GM18519 (cell line): ENCODE results near the gene YJEFN3.

Experiments used
- ATAC-seq: cut with Tn5 transposase; IDR thresholded peaks from one replicate; pipeline ENCODE4 v1.9.1; 2021; ENCODE audit warnings: mild to moderate bottlenecking, moderate library complexity; ENCODE audit not compliant: unreplicated experiment, low FRiP score

YJEFN3 gene

DNA sequence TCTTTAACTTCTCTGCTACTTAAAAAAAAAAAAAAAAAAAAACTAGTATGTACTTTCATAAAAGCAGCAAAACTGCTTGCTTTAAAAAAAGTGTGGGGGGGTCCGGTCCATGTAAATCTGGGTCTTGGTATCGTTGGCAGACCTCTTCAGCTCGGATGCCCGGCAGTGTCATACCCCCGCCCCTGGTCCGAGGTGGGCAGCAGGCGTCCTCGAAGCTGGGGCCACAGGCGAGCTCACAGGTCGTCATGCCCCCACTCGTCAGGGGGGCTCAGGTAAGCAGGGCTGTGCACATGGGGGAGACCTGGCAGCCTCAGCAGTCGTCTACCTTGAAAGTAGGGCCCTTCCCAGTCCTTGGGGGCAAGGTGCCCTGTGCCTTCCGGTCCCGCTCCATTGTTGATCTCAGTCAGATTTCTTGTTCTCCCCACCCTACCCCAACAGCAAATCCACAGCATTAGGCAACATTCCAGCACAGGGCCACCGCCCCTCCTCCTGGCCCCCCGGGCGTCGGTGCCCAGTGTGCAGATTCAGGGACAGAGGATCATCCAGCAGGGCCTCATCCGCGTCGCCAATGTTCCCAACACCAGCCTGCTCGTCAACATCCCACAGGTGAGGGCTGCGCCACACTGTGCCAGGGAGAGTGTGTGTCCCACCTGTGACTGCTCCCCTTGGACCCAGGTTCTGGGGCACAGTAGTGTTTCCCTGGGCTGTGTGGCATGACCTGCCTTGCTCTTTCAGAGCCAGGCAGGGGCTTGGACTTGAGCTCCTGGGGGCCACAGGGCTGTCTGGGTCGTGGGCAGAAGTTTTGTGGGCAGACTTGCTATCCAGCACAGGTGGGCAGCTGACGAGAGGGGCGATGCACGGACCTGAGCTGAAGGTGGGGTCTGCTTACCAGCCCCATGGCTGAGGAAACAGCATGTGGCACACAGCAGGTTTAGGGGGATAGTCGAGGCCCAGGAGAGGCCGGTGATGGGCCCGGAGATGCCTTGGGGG, 32.8 kb upstream of the YJEFN3 start:
- ATAC-seq: no peak

DNA sequence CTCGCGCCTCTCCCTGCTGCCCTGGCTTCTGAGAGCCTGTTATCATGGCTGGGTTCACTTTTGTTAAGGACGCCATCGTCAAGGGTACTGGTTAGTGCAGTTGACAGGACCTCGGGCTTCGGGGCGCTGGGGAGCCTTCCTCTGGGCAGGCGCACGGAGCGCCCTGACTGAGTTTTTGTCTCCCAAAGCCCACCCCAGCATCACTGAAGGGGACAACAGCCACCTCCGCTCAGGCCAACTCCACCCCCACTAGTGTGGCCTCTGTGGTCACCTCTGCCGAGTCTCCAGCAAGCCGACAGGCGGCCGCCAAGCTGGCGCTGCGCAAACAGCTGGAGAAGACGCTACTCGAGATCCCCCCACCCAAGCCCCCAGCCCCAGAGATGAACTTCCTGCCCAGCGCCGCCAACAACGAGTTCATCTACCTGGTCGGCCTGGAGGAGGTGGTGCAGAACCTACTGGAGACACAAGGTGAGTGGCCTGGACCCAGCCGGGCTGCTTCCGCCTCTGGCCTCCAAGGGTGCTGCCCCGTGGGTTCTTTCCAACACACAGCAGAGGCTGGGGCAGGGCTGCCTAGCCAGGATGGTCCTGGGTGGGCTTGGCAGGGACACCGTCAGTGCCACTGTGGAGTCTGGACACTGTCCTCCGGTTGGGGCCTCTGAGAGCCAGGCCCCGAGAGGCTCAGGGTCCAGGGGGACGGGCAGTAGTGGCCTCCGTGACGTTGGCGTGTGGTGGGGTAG, 30.3 kb upstream of the YJEFN3 start:
- no peak for ATAC-seq

DNA sequence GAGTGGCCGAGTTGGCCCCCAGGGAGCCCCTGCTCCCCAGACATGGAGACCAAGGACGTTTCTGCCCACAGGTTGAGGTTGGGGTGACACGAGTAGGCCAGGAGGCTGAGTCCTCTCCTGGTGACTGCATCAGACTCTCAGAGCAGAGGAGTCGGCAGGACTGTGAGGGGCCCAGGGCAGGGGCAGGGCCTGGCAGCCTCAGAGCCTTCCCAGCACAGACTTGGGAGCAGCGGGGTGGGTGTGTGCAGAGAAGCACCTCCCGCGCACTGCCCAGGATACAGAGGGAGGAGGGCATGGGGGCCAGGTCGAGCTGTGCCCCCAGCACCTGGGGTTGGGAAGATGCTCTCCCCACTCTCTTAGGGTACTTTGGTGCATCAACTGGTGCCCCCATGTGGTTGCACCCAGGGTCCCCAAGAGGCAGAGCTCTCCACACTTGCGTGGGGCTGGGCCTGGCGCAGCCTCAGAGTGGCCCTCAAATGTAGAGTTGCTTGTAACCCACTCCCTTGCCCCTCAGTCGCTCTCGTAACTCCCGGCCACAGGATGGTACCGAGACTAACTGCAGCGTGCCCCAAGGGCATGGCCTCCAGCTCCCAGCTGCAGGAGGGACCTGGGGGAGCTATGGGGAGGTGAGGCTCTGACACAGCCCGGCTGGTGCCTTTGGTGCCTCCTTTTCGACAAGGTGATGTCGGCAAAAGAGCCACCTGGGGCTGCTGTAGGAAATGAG, 29.3 kb upstream of the YJEFN3 start:
- ATAC-seq: no peak

DNA sequence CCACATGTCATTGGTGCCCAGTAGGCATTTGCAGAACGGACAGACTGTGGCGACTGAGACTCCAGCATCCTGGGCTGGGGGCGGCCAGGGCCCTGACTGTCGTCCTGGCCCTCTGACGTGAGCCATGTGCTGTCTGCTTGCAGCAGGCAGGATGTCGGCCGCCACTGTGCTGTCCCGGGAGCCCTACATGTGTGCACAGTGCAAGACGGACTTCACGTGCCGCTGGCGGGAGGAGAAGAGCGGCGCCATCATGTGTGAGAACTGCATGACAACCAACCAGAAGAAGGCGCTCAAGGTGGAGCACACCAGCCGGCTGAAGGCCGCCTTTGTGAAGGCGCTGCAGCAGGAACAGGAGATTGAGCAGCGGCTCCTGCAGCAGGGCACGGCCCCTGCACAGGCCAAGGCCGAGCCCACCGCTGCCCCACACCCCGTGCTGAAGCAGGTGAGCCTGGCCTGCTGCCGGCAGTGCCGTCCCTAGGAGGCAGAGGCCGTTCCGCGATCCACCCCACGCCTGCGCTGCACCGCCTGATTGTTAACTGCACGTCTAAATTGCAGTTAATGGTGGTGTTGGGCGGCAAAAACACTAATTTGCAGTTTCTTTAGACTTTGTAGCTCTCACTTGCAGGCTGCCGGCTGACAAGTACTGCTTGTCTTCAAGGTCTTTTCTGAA, 27.6 kb upstream of the YJEFN3 start:
- ATAC-seq: no peak

DNA sequence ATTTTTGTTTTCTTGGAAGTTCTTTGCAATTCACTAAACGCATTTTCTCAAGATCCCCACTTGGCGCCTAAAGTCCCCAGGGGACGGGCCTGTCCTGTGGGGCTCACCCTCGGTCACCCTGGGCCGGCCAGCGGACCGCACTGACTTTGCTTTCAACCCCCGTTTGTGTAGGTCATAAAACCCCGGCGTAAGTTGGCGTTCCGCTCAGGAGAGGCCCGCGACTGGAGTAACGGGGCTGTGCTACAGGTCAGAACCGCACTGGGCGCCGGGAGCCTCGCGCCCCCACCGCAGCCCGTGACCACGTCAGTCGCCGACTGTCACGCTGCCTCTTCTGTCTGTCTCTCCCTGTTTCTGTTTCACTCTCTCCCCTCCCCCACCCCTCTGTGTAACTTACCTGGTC, 26.9 kb upstream of the YJEFN3 start:
- no peak for ATAC-seq

DNA sequence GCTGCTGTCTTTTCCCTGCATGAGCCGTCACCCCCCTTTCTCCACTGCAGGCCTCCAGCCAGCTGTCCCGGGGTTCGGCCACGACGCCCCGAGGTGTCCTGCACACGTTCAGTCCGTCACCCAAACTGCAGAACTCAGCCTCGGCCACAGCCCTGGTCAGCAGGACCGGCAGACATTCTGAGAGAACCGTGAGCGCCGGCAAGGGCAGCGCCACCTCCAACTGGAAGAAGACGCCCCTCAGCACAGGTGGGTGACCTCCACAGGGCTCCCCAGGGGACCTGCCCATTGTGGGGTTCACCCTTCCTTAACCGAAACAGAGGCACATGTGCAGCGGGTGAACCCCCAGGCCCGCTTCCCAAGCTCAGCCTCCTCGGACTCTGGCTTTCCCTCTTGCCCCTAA, 26.4 kb upstream of the YJEFN3 start:
- ATAC-seq: no peak

DNA sequence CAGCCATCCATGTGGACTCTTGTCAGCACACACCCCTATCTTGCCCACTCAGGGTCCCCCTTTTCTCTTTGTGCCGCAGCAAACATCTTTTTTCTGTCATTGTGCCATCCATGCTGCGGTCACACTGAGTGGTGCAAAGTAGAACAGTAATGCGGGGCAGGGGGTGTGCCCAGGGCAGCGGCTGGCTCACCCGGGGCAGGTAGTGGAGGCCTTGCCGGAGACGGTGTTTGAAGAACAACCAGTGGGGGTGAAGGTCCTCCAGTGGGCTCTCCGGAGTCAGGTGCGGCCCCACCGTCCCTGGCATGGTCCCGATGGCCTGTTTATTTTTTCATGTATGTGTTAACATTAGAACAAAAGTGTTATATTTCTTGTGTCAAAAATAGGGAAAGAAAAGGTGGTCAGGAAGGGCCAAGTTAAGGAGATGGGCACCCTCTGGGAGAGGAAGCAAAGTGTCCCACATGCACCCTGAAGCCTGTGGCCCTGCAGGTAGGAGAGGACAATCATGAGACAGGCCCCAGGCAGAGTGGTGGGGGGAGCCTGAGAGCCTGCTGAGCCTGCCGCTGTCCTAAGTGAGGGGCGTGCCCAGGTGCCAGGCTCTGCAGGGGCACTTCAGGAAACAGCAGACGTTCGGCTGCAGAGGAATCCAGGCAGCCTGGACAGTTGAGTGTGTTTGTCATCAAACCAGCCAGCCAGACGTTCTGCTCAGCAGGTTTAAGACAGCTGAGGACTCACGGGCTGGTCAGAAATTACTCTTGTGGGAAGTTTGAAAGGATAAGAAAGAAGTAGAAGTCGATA, 25.7 kb upstream of the YJEFN3 start:
- ATAC-seq: no peak

DNA sequence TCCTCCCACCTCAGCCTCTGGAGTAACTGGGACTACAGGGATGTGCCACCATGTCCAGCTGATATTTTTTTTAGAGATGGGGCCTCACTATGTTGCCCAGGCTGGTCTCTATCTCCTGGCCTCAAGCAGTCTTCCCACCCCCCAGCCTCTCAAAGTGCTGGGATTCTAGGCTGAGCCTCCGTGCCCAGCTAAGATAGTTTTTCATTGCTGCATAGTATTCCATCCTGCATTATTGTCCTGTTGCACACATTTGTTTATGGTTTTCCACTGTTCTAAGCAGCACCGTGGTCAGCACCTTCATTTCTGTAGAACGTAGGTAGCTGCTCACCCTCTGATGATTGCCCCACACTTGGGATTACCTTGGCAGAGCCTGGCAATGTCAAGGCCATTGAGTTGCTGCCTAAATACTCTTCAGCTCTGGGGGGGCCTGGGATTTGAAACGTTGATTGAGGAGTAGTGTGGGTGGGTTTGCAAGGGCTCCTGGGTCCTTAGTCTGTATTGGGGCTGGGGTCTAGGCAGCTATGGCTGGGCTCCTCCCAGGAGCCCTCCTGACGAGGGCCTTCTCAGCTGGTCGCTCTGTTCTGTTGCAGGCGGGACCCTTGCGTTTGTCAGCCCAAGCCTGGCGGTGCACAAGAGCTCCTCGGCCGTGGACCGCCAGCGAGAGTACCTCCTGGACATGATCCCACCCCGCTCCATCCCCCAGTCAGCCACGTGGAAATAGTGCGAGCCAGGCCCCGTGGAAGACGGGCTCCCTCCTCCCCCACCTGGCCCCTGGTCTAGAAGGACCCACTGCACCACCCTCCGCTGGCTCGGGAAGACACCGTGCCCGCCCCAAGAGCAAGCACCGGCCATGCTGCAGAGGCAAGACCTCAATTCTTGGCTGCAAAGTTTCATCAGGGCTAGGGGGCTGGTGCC, 23.7 kb upstream of the YJEFN3 start:
- no peak for ATAC-seq

DNA sequence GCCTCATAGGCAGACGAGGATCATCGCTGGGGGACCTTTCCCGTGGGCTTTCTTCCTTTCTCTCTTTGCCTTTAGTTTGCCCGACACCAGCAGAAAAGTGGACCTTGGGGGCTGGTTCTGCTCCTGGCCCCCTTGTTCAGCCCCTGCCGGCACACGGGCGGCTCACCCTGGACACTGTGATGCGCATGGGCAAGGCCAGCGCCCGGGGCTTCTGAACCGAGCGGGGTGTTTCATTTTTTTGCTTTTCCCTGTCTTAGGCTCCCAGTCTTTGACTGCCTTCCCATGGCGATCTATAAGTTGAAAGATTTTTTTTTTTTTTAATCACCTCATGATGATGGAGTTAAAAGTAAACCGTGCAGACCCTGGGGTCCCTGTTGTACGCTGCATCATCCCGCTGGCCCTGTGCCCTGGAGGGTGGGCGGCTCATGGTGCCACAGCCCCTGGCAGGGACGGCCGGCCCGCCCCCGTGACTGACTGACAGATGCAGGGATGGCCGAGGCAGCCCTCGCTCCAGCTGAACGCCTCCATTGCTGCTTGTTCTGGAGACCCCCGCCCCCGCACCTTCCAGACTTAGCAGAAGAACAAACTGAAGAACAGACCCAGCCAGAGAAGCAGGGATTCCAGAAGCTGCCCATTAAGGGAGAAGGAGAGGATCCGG, 22.9 kb upstream of the YJEFN3 start:
- no peak for ATAC-seq

DNA sequence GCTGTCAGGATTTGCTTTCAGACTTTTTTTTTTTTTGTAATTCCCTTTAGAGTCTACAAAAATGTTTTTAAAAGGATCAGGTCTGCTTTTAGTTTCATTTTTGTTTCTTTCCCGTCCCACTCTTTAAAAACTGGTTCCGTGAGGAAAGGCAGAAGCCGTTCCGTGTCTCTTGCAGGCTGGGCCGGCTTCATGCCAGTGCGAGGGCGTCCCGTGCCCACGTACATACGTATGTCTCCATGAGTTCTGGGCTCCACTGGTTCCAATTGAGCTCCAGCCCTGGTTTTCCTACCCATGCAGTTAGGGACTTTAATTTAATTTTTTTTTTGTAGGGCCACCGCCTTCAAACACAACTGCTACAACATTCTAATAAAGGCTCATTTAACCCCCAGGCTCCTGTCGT, 22.1 kb upstream of the YJEFN3 start:
- ATAC-seq: no peak

DNA sequence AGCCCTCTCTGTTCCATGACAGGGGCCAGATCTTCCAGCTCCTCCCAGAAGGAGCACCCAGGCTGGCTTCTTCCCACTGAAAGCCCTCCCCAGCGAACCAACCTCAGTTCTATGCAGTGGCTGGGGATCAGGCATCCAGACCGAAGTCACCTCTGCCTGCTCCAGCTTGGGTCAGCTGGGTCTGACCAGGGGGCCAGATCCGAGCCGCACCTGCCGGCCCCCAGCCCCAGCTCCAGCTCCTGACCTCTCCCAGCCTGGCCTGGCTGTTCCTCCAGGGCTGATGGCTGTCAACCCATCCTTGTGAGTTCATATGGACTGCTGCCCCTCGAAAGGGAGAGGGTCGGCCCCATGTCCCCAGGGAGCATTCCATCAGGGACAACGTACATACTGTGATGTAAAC, 21.4 kb upstream of the YJEFN3 start:
- ATAC-seq: no peak

DNA sequence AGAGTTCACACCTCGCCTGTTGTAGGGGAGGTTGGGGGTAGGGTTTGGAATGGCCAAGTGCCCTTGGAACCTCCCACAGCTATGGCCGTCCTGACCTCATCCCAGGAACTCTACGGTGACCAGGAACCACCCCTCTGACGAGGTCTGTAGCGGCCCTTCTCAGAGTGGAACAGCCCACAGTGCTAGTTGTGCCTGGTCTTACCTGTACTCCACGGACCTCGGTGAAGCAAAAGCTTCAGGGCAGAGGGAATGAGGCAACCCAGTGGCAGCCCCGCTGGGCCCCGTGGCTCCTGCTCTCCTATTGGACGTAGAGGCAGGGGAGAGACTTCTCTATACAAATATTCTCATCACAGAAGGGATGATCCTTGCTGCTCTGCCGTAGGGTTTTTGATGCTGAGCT, 20.5 kb upstream of the YJEFN3 start:
- ATAC-seq: no peak

DNA sequence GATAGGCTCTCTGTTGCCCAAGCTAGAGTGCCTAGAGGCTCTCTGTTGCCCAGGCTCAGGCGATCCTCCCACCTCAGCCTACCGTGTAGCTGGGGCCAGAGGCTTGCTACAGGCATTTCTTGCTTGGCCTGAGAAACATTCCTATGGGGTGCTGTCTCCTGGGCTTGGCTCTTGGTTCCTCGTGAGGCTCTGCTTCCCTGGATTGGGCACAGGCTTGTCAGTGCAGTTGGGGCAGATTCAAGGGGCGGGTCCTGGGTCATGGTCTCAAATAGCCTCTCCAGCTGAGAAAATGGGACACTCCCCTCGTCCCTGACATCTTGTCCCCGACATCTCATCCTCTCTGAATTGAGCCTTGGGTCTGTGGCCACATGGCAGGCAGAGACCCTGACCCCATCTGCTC, 18.3 kb upstream of the YJEFN3 start:
- ATAC-seq: no peak

DNA sequence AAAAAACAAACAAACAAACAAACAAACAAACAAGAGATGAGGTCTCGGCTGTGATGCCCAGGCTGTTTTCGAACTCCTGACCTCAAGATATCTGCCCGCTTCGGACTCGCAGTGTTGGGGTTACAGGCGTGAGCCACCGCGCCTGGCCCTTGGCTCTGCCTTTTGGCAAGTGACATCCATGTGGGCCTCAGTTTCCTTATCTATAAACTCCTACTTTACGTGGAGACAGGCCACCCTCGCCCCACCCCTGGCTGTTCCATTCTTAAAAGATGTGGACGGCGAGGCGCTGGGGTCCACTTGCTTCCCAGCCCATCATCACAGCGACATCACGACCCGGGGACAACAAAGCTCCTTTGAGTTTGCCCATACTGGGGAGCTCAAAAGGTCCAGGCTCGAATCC, 15.0 kb upstream of the YJEFN3 start:
- ATAC-seq: no peak

DNA sequence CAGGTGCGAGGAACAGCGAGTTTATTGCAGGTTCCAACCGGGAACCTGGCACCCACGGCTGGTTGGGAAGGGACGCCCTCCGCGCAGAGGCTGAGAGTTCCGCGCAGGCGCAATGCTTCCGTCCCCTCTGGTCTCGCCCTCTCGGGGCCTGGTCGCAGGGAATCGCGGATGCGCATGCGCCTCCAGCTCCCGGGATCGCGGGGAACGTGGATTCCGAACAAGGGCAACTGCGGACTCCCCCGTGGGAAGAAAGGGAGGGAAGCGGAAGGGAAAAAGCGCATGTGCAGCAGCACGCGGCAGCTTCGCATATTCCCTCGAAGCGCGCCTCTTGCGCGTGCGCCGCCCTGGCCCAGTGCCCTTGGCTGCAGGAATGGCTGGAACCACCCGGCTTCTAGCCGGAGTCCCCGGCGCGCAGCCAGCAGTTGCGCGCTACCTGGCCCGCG, 14.5 kb upstream of the YJEFN3 start:
- no peak for ATAC-seq

DNA sequence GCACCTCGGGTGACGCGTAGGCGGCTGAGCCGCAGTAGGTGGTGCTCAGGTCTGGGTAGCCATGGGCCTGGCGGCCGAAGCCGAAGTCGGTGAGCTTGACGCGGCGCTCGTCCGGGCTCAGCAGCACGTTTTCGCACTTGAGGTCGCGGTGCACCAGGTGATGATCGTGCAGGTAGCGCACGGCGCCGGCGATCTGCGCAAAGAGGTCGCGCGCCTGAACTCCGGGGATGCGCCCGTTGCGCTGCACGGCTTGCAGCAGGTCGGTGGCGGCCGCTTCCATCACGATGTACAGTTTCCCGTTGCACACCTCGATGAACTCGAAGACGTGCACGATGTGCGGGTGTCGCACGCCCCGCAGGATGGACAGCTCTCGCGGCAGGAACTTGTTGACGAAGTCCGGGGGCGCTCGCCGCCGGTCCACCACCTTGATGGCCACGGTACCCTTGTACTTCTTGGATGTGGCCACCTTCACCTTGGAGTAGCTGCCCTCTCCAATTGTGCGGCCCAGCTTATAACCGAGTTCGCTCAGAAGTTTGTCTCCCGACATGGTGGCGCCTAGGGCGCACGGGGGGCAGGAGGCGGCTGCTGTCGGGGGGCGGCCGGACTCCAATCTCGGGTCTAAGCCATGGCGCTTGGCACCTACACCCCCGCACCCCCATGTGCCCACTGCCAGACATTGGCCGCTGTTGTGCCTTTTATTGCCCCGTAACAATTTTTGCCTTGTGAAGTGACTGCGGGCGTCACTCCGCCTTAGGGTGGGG, 13.7 kb upstream of the YJEFN3 start, which contains the start of gene TSSK6:
Gene TSSK6, minus strand, starts transcription at position 668 of the 761 bp plus-strand sequence. Its CDS starts 121 bp downstream, at position 547.
- no peak for ATAC-seq
